ENCODE data around the gene ESAM. TPM values are rescaled to one million over a fixed set of nuclear protein-coding genes. Genes with fewer than 3 reads are reported as not detected.

ESAM gene
- polyA plus RNA-seq, 1 donor (not counting 4 experiments of a cell fraction or from before 2014, with no cell fraction given), result 0.04 TPM

- DNase-seq (ENCODE audit: low read depth, low spot score) (no peak), FAIRE-seq (no peak)
- no peaks in the 10 kb centered on the region for H3K36me3 ChIP-seq (ENCODE audit: control insufficient read depth in 2 of 2, extremely low read depth in 1 of 2, insufficient read depth in 2 of 2, low read length in 2 of 2)
- TF ChIP-seq EZH2 (IDR thresholded peaks at IDR 0.05; ENCODE audit: low read length), result no peak
- no peak for TF ChIP-seq CTCF (optimal IDR thresholded peaks at IDR 0.05 in 1 of 3, IDR thresholded peaks at IDR 0.05 in 1 of 3, conservative IDR thresholded peaks at IDR 0.05 in 1 of 3; ENCODE audit: extremely low read depth in 1 of 3, insufficient read depth in 2 of 3, low read length in 3 of 3)
- no peaks in the 10 kb centered on the region for H3K79me2 ChIP-seq (ENCODE audit: control insufficient read depth, insufficient read depth, low read length)
- H3K9me3 ChIP-seq (ENCODE audit: control insufficient read depth, low read depth, low read length), result no peaks in the 10 kb centered on the region
- no peak overlapping the region for H3K4me3 ChIP-seq (ENCODE audit: control insufficient read depth in 2 of 3, extremely low read depth in 1 of 3, insufficient read depth in 2 of 3, low read depth in 1 of 3, low read length in 3 of 3)
- H3K27ac ChIP-seq (ENCODE audit: control insufficient read depth, insufficient read depth, low read length), result no peak overlapping the region
- peaks cover 4% of the 10 kb centered on the region for H3K9me1 ChIP-seq (ENCODE audit: control insufficient read depth, extremely low read depth, insufficient read depth, low read length)
- H3K4me2 ChIP-seq (ENCODE audit: control insufficient read depth, extremely low read depth, insufficient read depth, low read depth, low read length), result no peak overlapping the region
- H4K20me1 ChIP-seq (ENCODE audit: control insufficient read depth, extremely low read depth, insufficient read depth, low read length), result no peaks in the 10 kb centered on the region
- H3K9ac ChIP-seq (ENCODE audit: control insufficient read depth, extremely low read depth, insufficient read depth, low read length), result no peak overlapping the region
- peaks cover 12% of the 10 kb centered on the region for H3K4me1 ChIP-seq (ENCODE audit: control insufficient read depth, extremely low read depth, insufficient read depth, low read length)
- dilution Hi-C loops (cut with MboI; ENCODE audit: extremely low pct_ligation_motif_present, low sequenced_read_pairs), result no loop called here
- no peak overlapping the region for H2AFZ ChIP-seq (ENCODE audit: control insufficient read depth, low read length)
- H3K27me3 ChIP-seq (ENCODE audit: control insufficient read depth, extremely low read depth, insufficient read depth, low read length), result peaks cover 15% of the 10 kb centered on the region
Measured at GRCh38 chr11:124728134-124728533, 34.0 kb downstream of the ESAM start.

- peaks cover 18% of the 10 kb centered on the region for H3K27me3 ChIP-seq (ENCODE audit: control insufficient read depth, extremely low read depth, insufficient read depth, low read length)
- no peaks in the 10 kb centered on the region for H3K36me3 ChIP-seq (ENCODE audit: control insufficient read depth in 2 of 2, extremely low read depth in 1 of 2, insufficient read depth in 2 of 2, low read length in 2 of 2)
- no peak overlapping the region for H3K4me2 ChIP-seq (ENCODE audit: control insufficient read depth, extremely low read depth, insufficient read depth, low read depth, low read length)
Measured at GRCh38 chr11:124727474-124727873, 34.6 kb downstream of the ESAM start.

More at GRCh38 chr11:124727474-124727873, 34.6 kb downstream of the ESAM start:
- TF ChIP-seq EZH2 (IDR thresholded peaks at IDR 0.05; ENCODE audit: low read length), result no peak
- no peak for TF ChIP-seq CTCF (optimal IDR thresholded peaks at IDR 0.05 in 1 of 3, IDR thresholded peaks at IDR 0.05 in 1 of 3, conservative IDR thresholded peaks at IDR 0.05 in 1 of 3; ENCODE audit: extremely low read depth in 1 of 3, insufficient read depth in 2 of 3, low read length in 3 of 3)
- Histone ChIP-seq H3K9me3 (ENCODE audit: control insufficient read depth, low read depth, low read length) (no peaks in the 10 kb centered on the region), H3K9ac (ENCODE audit: control insufficient read depth, extremely low read depth, insufficient read depth, low read length) (no peak overlapping the region), H3K9me1 (ENCODE audit: control insufficient read depth, extremely low read depth, insufficient read depth, low read length) (peaks cover 4% of the 10 kb centered on the region), H3K4me3 (ENCODE audit: control insufficient read depth in 2 of 3, extremely low read depth in 1 of 3, insufficient read depth in 2 of 3, low read depth in 1 of 3, low read length in 3 of 3) (no peak overlapping the region), H2AFZ (ENCODE audit: control insufficient read depth, low read length) (no peak overlapping the region), H3K4me1 (ENCODE audit: control insufficient read depth, extremely low read depth, insufficient read depth, low read length) (peaks cover 12% of the 10 kb centered on the region), H3K79me2 (ENCODE audit: control insufficient read depth, insufficient read depth, low read length) (no peaks in the 10 kb centered on the region), H4K20me1 (ENCODE audit: control insufficient read depth, extremely low read depth, insufficient read depth, low read length) (no peaks in the 10 kb centered on the region), H3K27ac (ENCODE audit: control insufficient read depth, insufficient read depth, low read length) (no peak overlapping the region)
- dilution Hi-C loops (cut with MboI; ENCODE audit: extremely low pct_ligation_motif_present, low sequenced_read_pairs), result no loop called here
- DNase-seq (ENCODE audit: low read depth, low spot score), result no peak
- no peak for FAIRE-seq
